DND-41 (cell line): Measurements from ENCODE around the gene TENT5A.

Source experiments
- EZH2 ChIP-seq: IDR thresholded peaks from 3 replicates; pipeline ENCODE4 v1.6.1; 2012; ENCODE audit warnings: borderline replicate concordance, low read depth, mild to moderate bottlenecking, moderate library complexity, low read length, inconsistent platforms; ENCODE audit not compliant: severe bottlenecking
- TF ChIP-seq, protein P1 (sequence below): IDR thresholded peaks from 2 replicates; pipeline ENCODE4 v1.5.1; 2012; ENCODE audit warnings: borderline replicate concordance, low read length, moderate library complexity, mild to moderate bottlenecking; ENCODE audit not compliant: poor library complexity, severe bottlenecking; ENCODE audit errors: extremely low read depth

GRCh38 chr6:81795890-81796289, 43.4 kb upstream of the TENT5A start:
- no peak for TF ChIP-seq EZH2
- TF ChIP-seq, protein P1, sequence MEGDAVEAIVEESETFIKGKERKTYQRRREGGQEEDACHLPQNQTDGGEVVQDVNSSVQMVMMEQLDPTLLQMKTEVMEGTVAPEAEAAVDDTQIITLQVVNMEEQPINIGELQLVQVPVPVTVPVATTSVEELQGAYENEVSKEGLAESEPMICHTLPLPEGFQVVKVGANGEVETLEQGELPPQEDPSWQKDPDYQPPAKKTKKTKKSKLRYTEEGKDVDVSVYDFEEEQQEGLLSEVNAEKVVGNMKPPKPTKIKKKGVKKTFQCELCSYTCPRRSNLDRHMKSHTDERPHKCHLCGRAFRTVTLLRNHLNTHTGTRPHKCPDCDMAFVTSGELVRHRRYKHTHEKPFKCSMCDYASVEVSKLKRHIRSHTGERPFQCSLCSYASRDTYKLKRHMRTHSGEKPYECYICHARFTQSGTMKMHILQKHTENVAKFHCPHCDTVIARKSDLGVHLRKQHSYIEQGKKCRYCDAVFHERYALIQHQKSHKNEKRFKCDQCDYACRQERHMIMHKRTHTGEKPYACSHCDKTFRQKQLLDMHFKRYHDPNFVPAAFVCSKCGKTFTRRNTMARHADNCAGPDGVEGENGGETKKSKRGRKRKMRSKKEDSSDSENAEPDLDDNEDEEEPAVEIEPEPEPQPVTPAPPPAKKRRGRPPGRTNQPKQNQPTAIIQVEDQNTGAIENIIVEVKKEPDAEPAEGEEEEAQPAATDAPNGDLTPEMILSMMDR = no peak
